ENCODE data around the gene RAB4A.

Gene RAB4A

GRCh38 chr1:229258757-229259060 lies 12.2 kb upstream of the RAB4A start:
- Histone ChIP-seq H3K36me3 (ENCODE audit: control insufficient read depth, insufficient read depth, low read length) (no peaks in the 10 kb centered on the region), H3K4me1 (ENCODE audit: control insufficient read depth, insufficient read depth, low read length) (peaks cover 9% of the 10 kb centered on the region), H3K27me3 (ENCODE audit: control insufficient read depth, insufficient read depth, low read length) (no peaks in the 10 kb centered on the region), H3K9ac (ENCODE audit: low read length) (no peak overlapping the region), H3K4me3 (ENCODE audit: low read depth, low read length) (no peak overlapping the region), H3K9me3 (ENCODE audit: control insufficient read depth, insufficient read depth, low read depth, low read length) (no peaks in the 10 kb centered on the region), H3K27ac (ENCODE audit: low read depth, low read length) (no peak overlapping the region)

DNA sequence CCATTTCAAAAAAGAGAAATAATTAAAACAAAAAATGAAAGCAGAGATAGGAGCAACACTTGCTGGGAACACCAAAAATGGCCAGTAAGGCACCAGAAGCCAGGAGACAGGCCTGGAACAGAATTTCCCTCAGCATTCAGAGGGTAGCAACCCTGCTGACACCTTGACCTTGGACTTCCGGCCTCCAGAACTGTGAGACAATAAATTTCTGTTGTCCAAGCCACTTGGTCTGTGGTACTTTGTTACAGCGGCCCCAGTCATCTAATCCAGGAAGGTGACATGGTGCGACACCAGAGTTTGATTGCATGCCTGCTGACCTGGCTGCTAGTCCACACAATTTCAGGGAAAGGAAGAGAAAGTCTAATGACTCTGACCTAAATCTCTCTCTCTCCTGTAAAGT lies 10.6 kb upstream of the RAB4A start:
- Histone ChIP-seq H3K9me3 (ENCODE audit: control insufficient read depth, insufficient read depth, low read depth, low read length) (no peaks in the 10 kb centered on the region), H3K4me3 (ENCODE audit: low read depth, low read length) (no peak overlapping the region), H3K27me3 (ENCODE audit: control insufficient read depth, insufficient read depth, low read length) (no peaks in the 10 kb centered on the region), H3K36me3 (ENCODE audit: control insufficient read depth, insufficient read depth, low read length) (no peaks in the 10 kb centered on the region), H3K4me1 (ENCODE audit: control insufficient read depth, insufficient read depth, low read length) (peaks cover 9% of the 10 kb centered on the region), H3K27ac (ENCODE audit: low read depth, low read length) (no peak overlapping the region), H3K9ac (ENCODE audit: low read length) (no peak overlapping the region)

DNA sequence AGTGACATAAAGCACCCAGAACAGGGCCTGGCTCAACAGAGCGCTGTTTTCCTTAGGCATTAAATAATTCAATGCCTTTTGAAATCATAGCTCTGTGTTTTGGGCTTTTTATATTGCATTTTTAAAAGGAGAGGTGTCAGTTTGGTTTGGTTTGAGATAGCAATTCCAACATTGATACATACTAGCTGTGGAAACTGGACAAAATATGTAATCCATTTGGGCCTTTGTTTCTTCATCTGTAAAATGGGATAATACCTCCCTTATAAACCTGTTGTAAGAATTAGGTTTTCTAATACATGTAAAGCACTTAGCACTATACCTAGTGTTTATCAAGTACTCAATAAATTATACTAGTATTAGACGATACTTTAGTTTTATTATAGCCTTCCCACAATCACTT lies 8.7 kb upstream of the RAB4A start:
- H3K27me3 ChIP-seq (ENCODE audit: control insufficient read depth, insufficient read depth, low read length) = no peaks in the 10 kb centered on the region
- no peak overlapping the region for H3K9ac ChIP-seq (ENCODE audit: low read length)
- no peaks in the 10 kb centered on the region; the same call in 1 of the 2 replicates for H3K9me3 ChIP-seq (ENCODE audit: control insufficient read depth, insufficient read depth, low read depth, low read length)
- no peak overlapping the region for H3K27ac ChIP-seq (ENCODE audit: low read depth, low read length)
- peaks cover 9% of the 10 kb centered on the region for H3K4me1 ChIP-seq (ENCODE audit: control insufficient read depth, insufficient read depth, low read length)
- H3K4me3 ChIP-seq (ENCODE audit: low read depth, low read length) = no peak overlapping the region
- no peaks in the 10 kb centered on the region for H3K36me3 ChIP-seq (ENCODE audit: control insufficient read depth, insufficient read depth, low read length)

DNA sequence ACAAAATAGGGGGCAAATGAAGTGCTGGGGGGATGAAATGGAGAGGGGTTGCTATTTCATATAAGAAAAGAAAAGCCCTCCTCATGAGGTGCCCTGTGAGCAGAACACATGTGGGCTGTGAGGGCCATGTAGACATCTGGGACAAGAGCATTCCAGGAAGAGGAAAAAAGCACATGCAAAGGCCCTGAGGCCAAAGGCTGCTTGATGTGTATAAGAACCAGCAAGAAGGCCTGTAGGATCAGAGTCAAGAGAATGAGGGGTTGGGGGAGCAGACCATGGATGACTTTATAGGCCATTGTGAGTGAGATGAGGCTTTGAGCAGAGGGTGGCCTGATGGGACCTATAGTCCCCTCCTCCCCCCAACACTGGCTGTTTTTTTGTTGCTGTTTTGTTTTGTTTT lies 7.7 kb upstream of the RAB4A start:
- no peak overlapping the region for H3K27ac ChIP-seq (ENCODE audit: low read depth, low read length)
- no peaks in the 10 kb centered on the region; the same call in 1 of the 2 replicates for H3K9me3 ChIP-seq (ENCODE audit: control insufficient read depth, insufficient read depth, low read depth, low read length)
- H3K27me3 ChIP-seq (ENCODE audit: control insufficient read depth, insufficient read depth, low read length) = no peaks in the 10 kb centered on the region
- no peak overlapping the region for H3K4me3 ChIP-seq (ENCODE audit: low read depth, low read length)
- no peaks in the 10 kb centered on the region for H3K36me3 ChIP-seq (ENCODE audit: control insufficient read depth, insufficient read depth, low read length)
- H3K4me1 ChIP-seq (ENCODE audit: control insufficient read depth, insufficient read depth, low read length) = peaks cover 8% of the 10 kb centered on the region
- no peak overlapping the region for H3K9ac ChIP-seq (ENCODE audit: low read length)

GRCh38 chr1:229264068-229264467 lies 6.8 kb upstream of the RAB4A start:
- H3K4me3 ChIP-seq (ENCODE audit: low read depth, low read length) = no peak overlapping the region
- no peak overlapping the region for H3K27ac ChIP-seq (ENCODE audit: low read depth, low read length)
- H3K27me3 ChIP-seq (ENCODE audit: control insufficient read depth, insufficient read depth, low read length) = no peaks in the 10 kb centered on the region
- no peaks in the 10 kb centered on the region for H3K4me1 ChIP-seq (ENCODE audit: control insufficient read depth, insufficient read depth, low read length)
- H3K9me3 ChIP-seq (ENCODE audit: control insufficient read depth, insufficient read depth, low read depth, low read length) = no peaks in the 10 kb centered on the region; the same call in 1 of the 2 replicates
- no peak overlapping the region for H3K9ac ChIP-seq (ENCODE audit: low read length)
- no peaks in the 10 kb centered on the region for H3K36me3 ChIP-seq (ENCODE audit: control insufficient read depth, insufficient read depth, low read length)

- Histone ChIP-seq H3K27ac (ENCODE audit: low read depth, low read length) (no peak overlapping the region), H3K4me3 (ENCODE audit: low read depth, low read length) (no peak overlapping the region), H3K36me3 (ENCODE audit: control insufficient read depth, insufficient read depth, low read length) (no peaks in the 10 kb centered on the region), H3K27me3 (ENCODE audit: control insufficient read depth, insufficient read depth, low read length) (no peaks in the 10 kb centered on the region), H3K4me1 (ENCODE audit: control insufficient read depth, insufficient read depth, low read length) (no peaks in the 10 kb centered on the region), H3K9ac (ENCODE audit: low read length) (no peak overlapping the region), H3K9me3 (ENCODE audit: control insufficient read depth, insufficient read depth, low read depth, low read length) (no peaks in the 10 kb centered on the region; the same call in 1 of the 2 replicates)
These were observed 6.4 kb upstream of the RAB4A start for GRCh38 chr1:229264487-229264886.

- Histone ChIP-seq H3K9me3 (ENCODE audit: control insufficient read depth, insufficient read depth, low read depth, low read length) (no peaks in the 10 kb centered on the region; the same call in 1 of the 2 replicates), H3K9ac (ENCODE audit: low read length) (no peak overlapping the region), H3K36me3 (ENCODE audit: control insufficient read depth, insufficient read depth, low read length) (no peaks in the 10 kb centered on the region), H3K4me3 (ENCODE audit: low read depth, low read length) (no peak overlapping the region), H3K27ac (ENCODE audit: low read depth, low read length) (no peak overlapping the region), H3K27me3 (ENCODE audit: control insufficient read depth, insufficient read depth, low read length) (no peaks in the 10 kb centered on the region), H3K4me1 (ENCODE audit: control insufficient read depth, insufficient read depth, low read length) (no peaks in the 10 kb centered on the region)
These were observed 4.6 kb upstream of the RAB4A start for GRCh38 chr1:229266274-229266673.

GRCh38 chr1:229266832-229267500 lies 3.9 kb upstream of the RAB4A start:
- no peak overlapping the region for H3K27ac ChIP-seq (ENCODE audit: low read depth, low read length)
- H3K4me1 ChIP-seq (ENCODE audit: control insufficient read depth, insufficient read depth, low read length) = peaks cover under 1% of the 10 kb centered on the region; the same call in 1 of the 2 replicates
- no peaks in the 10 kb centered on the region for H3K27me3 ChIP-seq (ENCODE audit: control insufficient read depth, insufficient read depth, low read length)
- H3K4me3 ChIP-seq (ENCODE audit: low read depth, low read length) = no peak overlapping the region
- H3K9me3 ChIP-seq (ENCODE audit: control insufficient read depth, insufficient read depth, low read depth, low read length) = no peaks in the 10 kb centered on the region; the same call in 1 of the 2 replicates
- H3K9ac ChIP-seq (ENCODE audit: low read length) = no peak overlapping the region
- no peaks in the 10 kb centered on the region for H3K36me3 ChIP-seq (ENCODE audit: control insufficient read depth, insufficient read depth, low read length)

DNA sequence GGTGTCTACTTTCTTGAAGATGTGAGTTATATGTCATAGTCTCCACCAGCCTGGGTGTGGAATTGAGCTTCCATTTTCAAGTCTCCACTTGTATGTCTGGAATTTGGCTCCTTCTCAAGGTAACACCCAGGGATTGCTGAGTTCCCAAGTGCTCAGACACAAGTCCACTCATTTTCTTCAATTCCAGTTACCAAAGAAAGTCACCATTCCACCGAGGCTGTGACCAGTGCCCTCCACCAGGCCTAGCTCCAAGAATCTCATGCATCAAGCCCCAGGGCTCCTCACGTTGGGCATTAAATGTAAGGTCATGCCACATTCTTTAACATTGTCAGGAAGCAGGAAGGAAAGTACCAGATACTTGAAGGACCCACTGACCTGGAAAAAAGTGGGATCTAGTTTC lies 2.4 kb upstream of the RAB4A start:
- no peaks in the 10 kb centered on the region for H3K27me3 ChIP-seq (ENCODE audit: control insufficient read depth, insufficient read depth, low read length)
- H3K36me3 ChIP-seq (ENCODE audit: control insufficient read depth, insufficient read depth, low read length) = no peaks in the 10 kb centered on the region
- H3K9ac ChIP-seq (ENCODE audit: low read length) = no peak overlapping the region
- no peaks in the 10 kb centered on the region; the same call in 1 of the 2 replicates for H3K9me3 ChIP-seq (ENCODE audit: control insufficient read depth, insufficient read depth, low read depth, low read length)
- H3K27ac ChIP-seq (ENCODE audit: low read depth, low read length) = no peak overlapping the region
- H3K4me3 ChIP-seq (ENCODE audit: low read depth, low read length) = no peak overlapping the region
- peaks cover 12% of the 10 kb centered on the region for H3K4me1 ChIP-seq (ENCODE audit: control insufficient read depth, insufficient read depth, low read length)

- H3K27ac ChIP-seq (ENCODE audit: low read depth, low read length) = no peak overlapping the region
- peak overlapping the region; percentile 79 for H3K4me3 ChIP-seq (ENCODE audit: low read depth, low read length)
- peaks cover 12% of the 10 kb centered on the region for H3K4me1 ChIP-seq (ENCODE audit: control insufficient read depth, insufficient read depth, low read length)
- H3K9me3 ChIP-seq (ENCODE audit: control insufficient read depth, insufficient read depth, low read depth, low read length) = no peaks in the 10 kb centered on the region; the same call in 1 of the 2 replicates
- H3K9ac ChIP-seq (ENCODE audit: low read length) = peak overlapping the region; percentile 69
- H3K27me3 ChIP-seq (ENCODE audit: control insufficient read depth, insufficient read depth, low read length) = no peaks in the 10 kb centered on the region
- H3K36me3 ChIP-seq (ENCODE audit: control insufficient read depth, insufficient read depth, low read length) = no peaks in the 10 kb centered on the region
These were observed 693 bp downstream of the RAB4A start for GRCh38 chr1:229271448-229272159.

Measured in HUES6 (cell line).